Embryonic facial prominence (tissue), 1 donor: ENCODE measurements around the gene NCS1.

Experiments
- DNase-seq: peaks from one replicate; pipeline ENCODE4 v3.0.0-alpha.2; 2016; ENCODE audit errors: extremely low spot score

Gene NCS1

DNA sequence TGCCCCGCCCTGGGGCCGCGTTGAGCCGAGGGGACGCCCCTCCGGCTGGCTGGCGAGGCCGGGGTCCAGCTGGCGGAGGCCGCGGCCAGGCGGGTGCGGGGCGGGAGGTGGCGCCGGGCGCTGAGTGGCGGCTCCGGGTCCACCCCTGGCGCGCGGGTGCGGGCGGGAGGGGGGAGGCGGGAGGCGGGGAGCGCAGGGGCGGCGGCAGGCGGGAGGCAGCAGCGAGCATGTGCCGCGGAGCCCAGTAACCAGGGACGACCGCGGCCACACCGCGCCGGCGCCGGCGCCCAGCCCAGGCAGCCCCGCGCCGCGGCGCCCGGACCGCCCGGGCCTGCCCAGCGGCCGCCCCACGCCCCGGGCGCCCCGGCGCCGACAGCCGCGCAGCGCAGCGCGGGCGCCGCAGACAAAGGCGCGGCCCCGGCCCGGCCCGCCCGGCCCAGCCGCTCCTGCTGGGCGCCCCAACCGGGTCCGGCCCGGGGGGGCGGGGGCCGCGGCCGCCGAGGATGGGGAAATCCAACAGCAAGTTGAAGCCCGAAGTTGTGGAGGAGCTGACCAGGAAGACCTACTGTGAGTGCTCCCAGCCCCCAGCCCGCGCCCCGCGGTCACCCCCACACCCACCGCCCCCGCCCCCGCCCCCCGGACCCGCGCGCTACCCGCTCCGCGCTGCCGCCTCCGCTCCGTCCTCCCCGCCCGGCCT lies at the start of gene NCS1:
Gene NCS1, plus strand, starts transcription at position 244 of the 697 bp plus-strand sequence. Its CDS starts 260 bp downstream, at position 504.
- peak; percentile 47 for DNase-seq

DNA sequence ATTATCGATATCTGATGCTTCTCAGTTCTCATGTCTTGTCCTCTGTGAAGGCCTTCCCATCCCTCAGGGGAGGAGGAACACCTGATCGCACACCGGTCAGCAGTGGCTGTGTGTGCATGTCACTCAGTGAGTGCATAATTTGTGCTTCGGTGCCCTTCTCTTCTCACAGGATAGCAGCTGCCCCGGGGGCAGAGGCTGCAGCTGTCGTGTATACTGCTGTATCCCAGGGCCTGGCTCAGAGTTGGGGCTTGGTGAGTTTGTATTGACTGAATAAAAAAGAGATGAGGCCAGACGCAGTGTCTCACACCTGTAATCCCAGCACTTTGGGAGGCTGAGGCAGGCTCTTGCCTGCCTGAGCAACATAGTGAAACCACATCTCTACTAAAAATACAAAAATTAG lies 49.7 kb upstream of the NCS1 start:
- no peak for DNase-seq

DNA sequence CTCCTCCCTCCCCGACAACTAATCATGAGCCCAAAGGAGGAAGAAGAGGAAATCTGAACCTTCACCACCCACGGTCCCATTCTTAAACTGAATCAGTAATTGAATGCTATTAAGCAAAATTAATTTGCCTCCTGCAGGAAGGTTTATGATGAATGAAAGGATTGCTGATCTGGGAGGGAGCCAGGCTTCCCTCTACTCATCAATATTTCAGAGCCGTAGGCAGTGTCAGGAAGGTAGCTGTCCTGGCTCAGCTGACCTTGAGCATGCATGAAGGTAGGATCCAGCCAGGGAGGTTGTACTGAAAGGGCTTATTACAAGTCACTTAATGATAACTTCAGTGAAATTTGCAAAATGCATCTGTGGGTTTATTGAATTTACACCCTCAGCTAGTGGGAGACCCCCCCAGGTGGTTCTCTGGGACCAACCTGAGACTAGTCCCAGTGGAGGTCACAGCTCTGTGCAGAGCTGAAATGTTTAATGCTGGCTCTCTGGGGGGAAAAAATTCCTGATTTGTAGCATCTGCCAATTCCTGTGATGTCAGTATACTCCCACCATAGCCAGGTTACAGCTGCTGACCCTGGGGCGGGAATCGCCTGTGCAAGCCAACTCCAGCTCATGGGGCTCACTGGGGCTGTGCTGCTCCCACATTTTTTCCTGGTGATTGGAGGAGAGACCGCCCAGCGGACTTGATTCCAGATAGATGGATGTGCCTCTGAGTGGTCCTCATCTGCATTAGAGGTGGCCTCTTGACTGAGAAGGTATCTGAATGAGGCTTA lies 47.9 kb upstream of the NCS1 start:
- DNase-seq, result no peak

DNA sequence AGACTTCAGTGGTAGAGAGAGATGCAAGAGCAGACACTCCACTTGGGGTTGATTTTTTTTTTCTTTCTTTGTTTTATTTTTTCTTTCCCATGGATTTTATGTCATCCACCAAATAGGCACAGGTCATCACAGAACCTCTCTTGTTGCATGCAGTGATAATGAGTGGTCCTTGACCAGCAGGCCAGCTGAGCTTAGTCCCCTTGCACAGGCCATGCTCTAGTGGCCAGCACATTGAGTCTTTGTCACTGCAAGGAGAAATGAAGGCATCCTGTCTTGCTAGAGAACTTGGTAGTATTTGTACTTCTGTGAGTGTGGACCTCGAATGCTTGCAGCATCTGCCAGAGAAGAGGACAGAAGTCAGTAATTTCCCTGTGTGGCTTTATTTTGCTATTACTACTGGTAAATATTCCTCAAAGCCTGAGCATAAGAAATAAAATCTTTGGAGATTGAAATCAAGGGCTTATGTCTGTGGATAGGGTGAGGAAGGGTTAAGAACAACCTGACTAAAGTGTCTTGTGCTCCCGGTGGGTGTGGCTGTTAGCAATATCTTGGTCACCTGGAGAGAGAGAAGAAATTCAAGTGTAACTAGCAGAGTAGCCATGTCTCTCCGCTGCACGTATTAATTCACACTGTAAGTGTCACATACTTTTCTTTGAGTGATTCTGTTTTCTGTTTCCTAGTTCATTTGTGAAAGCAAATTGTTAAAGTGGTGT lies 45.3 kb upstream of the NCS1 start:
- no peak for DNase-seq

DNA sequence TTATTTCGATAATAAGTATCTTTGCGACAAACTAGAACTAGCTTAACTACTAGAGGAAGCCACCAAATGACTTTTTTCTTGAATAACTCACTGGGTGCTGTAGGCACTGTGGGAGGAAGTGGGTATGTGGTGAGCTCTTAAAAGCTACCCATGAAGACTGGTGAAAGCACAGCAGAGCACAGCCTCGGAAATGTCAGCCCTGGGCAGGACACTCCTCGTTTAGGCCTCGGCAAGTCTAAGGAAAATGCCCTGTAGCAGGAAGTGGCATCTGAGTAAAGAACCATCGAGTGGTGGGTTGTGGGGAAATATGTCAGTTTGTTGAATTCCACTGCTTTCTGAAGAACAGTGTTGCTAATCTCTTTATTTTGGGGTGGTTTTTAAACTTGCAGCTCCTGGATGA lies 44.0 kb upstream of the NCS1 start:
- DNase-seq, result no peak

DNA sequence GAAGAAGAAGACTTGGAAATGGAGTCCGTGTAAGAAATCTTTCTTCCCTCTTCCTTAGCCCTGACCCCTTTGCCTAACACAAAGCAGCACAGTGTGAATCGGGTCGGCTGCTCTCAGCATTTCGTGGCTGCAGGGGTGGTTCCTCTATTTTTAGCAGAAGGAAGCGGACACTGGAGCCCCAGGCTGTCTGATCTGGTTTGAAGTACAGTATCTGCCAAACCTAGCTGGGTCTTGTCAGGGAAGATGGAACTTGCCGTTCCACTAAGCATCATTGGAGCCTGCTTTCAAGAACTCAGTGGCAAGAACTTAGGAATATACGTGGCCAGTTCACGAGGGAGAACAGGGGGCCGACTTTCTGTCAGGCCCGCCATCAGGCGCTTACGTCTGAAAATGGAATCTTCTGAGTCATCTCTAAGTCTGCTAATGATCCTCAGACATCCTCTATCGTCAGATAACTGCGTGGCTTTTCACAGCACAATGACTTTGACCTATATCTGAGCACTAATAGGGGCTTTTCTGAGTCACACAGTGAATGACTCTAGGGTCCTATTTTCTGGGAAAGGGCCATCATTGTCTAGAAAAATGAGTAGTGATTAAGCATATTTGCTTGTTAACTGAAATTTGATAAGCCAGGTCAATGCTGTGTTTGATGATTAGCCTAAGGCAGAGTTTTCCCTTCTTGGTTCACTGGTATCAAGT lies 43.3 kb upstream of the NCS1 start:
- no peak for DNase-seq

DNA sequence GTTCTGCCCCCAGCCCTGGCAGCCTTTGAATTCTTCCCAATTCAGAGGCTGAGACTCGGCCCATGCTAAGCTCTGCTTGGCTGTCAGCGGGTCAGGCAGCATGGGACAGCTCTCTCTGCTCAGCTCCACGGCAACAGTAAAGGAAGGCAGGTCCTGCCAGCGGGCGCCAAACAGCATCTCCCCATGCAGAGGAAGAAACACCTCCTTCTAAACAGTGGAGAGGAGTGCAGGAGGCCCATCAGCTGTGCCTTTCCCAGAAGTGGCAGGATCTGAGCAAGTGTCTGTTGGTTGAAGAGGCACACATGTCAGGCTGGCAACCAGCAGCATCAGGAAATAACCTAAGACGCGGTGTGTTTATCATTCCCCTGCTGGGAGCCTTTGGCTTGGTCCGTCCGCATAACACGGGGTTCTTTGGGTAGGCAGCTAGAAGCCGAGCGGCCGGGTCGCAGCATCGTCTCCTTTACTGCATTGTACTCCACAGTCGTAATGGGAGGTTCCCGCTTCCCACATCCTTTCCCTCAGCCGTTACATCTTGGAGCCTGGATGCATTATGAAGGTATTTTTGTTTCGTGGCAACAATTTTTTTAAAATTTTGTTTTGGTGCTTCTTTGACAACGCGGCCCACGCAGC lies 42.7 kb upstream of the NCS1 start:
- no peak for DNase-seq

DNA sequence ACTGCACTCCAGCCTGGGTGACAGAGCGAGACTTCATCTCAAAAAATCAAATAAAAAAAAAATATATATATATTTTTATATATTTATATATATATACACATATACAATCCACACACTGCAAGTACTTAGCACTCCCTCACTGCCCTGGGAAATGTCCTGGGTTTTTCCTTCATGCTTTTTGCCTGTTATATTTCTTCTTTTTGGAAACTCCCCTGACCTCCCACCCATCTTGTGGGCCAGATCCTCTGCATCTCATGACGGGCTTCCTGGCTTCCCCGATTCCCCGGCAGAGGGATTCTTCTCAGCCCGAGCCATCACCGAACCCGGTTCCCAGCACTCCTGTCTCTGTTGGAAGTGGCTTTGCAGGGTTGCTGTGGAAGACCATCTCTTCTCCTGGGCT lies 39.5 kb upstream of the NCS1 start:
- DNase-seq, result no peak

DNA sequence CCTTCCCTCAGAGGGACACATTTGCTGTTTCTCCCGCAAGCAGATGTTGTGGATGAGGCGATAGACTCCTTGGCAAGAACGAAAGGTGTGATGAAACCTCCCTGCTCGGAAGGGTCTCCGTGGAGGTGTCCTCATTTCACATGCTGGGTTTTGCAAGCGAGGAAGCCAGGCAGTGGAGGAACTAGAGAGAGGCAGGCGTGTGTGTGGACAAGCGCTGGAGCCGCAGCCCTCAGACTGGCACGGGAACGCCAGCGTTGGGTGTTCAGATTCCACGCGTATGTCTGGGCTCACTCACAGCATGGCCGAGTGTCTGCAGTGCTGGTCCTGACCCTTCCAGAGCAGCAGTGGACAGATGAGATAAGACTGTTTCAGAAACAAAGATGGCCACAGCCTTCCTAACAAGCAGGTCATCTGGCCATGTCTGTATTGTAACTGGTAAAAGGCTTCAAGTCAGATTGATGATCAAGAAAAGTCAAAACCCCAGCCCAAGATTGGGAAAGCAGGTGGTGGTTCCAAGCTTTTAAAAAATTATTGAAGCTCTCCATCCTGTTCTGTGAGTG lies 35.0 kb upstream of the NCS1 start:
- no peak for DNase-seq

DNA sequence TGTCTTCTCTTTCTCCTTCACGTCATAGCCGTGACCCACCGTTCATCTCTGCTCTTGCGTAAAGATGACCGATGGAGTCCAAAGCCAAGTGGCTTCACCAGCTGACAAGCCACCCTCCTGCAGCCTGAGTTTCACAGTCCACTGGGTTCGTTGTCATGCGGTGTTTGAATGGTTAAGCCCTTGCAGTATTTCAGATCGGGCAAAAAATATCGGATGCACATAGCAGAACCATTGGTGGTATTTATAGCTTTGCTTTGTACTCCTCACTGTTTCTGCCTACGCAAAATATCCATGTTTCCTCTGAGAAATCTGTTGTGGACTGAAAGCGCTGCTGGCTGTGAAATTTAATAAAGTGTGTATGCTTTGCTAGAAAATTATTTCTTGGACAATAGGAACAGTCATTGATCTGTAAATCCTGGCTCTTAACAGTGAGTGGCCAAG lies 34.5 kb upstream of the NCS1 start:
- no peak for DNase-seq

DNA sequence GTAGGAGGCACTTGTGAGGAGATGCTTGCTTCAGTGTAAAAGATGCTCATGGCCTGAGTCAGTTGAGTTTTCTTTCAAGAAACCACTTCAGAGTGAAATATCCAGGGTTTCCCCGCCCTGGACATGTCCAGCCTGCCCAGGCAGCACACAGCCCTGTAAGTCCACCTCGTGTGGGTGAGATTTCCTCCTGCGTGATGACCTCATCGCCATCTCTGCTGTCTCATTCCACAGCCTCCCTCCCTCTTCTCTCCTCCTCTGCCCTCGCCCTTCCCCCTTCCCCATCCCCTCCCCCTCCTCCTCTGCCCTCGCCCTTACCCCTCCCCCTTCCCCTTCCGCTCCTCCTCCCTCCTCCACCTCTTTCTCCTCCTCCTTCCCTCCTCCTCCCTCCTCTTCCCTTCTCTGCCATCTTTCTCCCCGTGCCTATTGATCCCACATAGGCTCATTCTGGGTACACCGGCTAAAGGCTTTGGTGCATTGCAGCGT lies 34.0 kb upstream of the NCS1 start:
- DNase-seq, result no peak

DNA sequence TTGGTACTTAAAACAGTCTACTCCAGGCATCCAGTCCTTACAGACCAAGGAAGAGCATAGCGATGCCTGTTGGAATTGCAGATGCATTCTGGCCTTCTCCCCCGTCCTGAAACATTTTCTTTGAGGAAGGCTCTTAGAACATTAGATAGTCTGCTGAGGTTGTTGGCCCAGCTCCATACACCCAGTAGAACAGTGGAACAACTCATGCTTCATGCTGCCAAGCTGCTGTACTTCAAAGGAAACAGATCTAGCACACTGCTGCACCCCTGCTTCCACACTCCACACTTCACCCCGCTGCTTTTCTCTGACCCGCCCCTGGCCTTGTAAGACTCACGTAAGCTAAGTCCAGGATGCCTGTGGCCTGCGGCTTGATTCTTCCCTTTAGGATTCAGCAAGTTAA lies 33.4 kb upstream of the NCS1 start:
- DNase-seq, result no peak

DNA sequence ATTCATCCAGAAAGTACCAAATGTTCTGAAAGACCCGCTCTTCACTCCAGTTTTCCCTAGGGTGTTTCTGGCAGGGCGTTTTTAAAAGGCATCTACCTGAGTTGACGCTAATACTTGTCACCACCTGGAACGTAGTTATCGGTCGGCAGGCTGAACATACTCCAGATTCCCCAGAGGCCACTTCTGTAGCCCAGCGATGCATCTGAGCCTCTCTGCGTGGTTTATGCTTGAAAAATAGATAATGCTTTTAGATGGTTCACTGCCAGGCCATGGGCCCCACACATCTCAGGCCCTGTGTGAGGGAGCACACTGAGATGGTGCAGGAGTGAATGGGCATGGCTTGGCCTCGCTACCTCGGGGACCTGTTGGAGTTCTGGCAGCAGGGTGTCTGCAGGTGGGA lies 33.0 kb upstream of the NCS1 start:
- no peak for DNase-seq

DNA sequence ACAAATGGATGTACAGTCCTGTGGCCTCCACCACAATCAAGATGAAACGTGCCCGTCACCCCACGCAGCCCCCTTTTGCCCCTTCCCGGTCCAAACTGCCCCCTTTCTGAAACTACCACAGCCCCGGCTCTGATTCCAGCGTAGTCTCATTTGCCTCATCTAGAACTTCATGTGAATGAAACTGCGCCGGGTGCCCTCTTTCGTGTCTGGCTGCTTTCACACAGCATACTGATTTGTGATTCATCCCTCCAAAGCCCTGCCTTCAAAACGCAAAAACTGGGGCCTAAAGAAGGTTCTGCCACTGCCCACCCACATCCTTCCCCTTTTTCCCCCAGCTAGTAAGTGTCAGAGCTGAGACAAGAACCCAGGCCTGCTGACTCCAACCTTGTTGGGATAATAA lies 31.5 kb upstream of the NCS1 start:
- DNase-seq, result no peak

DNA sequence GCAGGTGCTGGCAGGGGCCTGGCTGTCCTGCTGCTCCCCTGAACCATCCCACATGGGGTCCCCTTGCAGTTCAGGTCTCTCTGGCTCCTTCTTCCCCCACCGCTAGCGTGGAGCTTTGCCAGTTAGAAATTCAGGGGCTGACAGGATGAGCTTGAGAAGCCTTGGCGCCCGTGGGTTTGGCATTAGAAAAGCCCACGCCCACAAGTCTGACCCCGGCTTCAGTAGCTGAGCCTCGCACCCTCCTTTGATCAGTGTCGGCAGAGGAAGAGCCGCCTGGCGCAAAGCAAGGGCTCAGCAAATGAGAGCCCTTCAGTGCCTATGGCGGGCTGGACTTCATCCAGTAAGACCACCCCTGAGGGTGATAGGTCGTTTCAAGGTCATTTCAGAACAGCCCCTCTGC lies 30.1 kb upstream of the NCS1 start:
- DNase-seq, result no peak

DNA sequence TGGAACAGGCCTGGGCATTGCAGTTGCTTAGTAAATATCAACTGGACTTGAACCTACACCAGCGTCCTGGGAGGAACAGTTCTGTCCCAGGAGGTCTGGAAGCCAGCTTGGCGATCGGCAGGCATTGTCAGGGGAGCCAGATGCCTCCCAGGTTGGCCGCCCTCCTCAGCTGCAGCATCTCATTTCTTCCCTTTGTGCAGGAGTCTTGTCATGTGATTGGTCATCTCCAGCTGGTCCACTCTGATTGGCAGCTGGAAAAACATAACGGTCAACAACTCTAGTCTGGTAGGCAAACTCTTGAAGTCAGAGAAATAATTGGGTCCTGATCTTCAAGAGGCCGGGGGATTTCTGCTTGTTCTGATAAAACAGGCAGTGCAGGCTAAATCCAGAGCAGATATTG lies 29.6 kb upstream of the NCS1 start:
- DNase-seq, result no peak

DNA sequence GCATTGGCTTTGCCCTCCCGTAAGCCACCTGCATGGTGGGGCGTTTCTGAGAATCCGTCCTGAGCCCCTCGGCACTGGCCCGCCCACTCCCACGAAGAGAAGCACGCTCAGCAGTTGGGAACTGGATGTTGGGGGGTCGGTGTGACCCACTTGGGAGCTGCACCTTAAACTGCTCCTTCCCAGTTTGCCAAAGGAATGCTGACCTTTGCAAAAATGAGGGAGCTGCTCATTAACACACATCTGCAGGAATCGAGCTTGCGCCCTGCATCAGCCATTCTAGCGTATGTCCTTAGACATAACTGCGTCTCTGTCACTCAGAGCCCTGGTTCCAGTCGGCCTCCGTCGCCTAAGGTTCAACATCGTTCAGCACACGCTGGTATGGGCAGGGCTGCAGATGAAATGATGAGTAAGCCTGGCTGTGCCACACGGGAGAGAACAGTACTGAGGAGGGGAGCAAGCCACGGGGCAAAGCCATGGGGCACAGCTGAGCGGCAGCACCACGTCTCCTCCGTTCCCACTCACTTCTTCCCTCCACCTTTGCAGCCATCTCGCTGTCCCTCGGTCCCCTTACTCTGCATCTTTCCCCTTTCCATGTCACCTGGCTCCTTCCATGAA lies 28.8 kb upstream of the NCS1 start:
- no peak for DNase-seq

DNA sequence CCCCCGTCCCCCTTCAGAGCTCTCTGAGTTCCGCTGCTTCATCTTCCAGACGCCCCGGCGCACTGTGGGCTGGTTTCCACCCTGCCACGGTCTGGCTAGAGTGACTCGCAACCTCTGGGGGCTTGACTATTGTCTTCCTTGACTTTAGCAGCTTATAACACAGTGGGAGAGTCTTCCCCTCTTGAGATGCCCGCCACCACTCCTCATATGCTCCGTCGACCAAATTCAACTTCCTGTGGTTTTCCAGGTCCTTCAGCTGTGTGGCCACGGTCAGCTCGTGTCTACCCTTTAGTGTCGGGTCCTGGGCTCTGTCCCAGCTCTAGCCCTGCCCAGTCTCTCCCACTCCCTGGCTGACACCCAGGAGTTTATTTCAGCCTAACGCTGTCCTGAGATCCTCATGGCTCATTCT lies 28.2 kb upstream of the NCS1 start:
- no peak for DNase-seq

DNA sequence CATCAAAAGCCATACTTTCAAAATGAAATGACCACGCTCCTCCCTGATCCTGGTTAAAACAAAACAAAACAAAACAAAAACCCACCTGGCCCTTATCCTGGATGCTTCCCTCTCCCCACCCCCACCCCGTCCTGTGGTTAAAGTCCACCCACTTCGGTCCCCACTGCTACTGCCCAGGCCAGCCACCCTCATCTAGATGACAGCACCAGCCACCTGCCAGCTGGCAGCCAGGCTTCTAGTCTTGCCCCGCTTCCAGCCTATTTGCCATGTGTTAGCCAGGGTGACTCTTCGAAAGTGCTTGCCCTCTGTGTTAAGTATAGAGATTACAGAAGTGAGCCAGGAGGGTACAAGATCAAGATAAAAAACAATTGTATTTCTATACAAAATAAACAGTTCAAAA lies 27.5 kb upstream of the NCS1 start:
- no peak for DNase-seq

DNA sequence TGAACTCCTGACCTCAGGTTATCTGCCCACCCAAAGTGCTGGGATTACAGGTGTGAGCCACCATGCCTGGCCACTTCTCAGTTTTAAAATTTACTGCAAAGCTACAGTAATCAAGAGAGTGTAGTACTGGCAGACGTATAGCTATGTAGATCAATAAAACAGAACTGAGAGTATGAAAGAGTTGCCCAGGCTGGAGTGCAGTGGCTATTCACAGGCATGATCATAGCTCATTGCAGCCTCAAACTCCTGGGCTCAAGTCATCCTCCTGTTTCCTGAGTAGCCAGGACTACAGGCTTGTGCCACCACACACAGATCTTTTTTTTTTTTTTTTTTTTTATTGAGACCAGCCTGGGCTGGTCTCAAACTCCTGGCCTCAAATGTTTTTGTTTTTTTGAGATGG lies 26.5 kb upstream of the NCS1 start:
- DNase-seq, result no peak

DNA sequence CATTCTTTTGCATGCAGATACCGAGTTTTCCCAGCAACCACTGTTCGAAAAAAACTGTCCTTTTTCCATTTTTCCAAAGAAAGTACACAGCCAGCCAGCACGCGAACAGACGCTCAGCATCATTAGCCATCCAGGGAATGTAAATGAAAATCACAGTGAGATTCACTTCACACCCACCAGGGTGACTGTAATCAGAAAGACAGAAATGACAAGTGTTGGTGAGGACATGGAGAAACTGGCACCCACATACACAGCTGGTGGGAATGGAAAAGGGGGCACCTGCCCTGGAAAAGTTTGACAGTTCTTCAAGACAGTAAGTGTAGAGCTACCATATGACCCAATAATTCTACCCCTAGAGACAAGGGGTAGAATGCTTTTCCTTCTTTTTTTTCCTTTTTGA lies 25.0 kb upstream of the NCS1 start:
- DNase-seq, result no peak
